ENCODE data around the gene FZD2.

DNA sequence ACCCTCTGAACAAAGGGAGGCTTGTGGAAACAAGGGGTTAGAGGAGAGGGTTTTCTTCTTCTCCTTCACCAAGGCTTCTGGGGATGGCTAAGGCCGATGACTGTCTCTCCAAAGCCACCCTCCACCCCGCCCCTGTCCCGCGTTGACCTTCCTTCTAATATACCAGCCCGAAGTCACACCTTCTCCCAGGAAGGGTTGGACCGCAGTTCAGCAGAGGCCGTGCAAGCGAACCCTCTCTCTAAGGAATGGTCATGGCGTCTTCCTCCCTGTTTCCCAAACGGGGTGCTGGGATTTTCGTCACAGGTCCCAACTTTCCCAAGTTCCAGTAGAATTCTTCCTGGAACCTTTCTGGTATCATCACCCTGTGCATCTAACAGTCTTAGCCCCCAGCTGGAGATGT, 49.4 kb downstream of the FZD2 start:
- TF ChIP-seq, protein P1, sequence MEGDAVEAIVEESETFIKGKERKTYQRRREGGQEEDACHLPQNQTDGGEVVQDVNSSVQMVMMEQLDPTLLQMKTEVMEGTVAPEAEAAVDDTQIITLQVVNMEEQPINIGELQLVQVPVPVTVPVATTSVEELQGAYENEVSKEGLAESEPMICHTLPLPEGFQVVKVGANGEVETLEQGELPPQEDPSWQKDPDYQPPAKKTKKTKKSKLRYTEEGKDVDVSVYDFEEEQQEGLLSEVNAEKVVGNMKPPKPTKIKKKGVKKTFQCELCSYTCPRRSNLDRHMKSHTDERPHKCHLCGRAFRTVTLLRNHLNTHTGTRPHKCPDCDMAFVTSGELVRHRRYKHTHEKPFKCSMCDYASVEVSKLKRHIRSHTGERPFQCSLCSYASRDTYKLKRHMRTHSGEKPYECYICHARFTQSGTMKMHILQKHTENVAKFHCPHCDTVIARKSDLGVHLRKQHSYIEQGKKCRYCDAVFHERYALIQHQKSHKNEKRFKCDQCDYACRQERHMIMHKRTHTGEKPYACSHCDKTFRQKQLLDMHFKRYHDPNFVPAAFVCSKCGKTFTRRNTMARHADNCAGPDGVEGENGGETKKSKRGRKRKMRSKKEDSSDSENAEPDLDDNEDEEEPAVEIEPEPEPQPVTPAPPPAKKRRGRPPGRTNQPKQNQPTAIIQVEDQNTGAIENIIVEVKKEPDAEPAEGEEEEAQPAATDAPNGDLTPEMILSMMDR (conservative IDR thresholded peaks at IDR 0.05): no peak
- no peak for TF ChIP-seq EZH2 (IDR thresholded peaks at IDR 0.05; ENCODE audit: low read depth)
